ENCODE results near the gene C1orf122. TPM values are rescaled to one million over a fixed set of nuclear protein-coding genes. Genes with fewer than 3 reads are reported as not detected.

Gene C1orf122
- total and polyA plus RNA-seq, 2 of the 13 experiments (the other 11 are each of a cell fraction or from before 2014, with no cell fraction given) = 18.7 to 40.6 TPM

DNA sequence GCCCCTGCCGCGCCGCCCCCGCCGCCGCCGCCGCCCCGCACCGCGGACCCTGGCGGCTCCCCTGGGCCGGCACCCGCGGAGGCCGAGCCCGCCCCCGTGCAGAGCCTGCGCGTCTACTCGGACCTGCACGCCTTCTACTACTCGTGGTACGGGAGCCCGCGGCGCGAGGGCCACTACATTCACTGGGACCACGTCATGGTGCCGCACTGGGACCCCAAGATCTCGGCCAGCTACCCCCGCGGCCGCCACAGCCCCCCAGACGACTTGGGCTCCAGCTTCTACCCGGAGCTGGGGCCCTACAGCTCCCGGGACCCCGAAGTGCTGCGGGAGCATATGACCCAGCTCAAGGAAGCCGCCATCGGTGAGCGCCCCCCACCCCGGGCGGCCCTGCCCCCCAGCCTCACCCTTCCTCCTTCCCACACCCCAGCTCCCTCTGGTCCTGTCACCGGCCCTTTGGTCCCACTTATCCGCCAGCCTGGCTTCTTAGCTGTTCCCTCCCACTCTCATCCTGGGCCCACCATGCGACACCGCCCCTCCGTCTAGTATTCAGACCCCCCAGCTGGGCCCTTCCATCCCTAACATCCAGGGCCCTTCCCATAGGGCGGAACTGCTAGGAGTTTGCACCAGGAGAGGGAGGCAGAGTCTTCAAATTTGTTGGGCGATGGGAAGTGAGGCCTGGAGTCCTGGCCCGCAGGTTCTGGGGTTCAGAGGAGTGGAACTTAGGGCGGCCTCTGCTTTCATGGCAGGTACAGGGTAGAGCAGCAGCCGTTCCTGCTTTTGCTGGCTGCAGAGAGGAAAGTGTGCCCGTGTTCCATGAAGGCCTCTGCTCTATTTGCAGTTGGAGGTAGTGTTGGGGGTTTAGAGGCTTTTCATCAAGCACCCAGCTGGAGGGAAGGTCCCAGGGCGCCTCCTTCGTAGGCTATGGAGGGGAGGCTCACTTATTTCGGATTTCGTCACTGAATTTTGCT lies 12.9 kb upstream of the C1orf122 start (continued):
- TF ChIP-seq DZIP1 (CRISPR knock-in tag; IDR thresholded peaks at IDR 0.05) = no peak
- no peak for TF ChIP-seq ZNF7 (CRISPR knock-in tag; IDR thresholded peaks at IDR 0.05)
- TF ChIP-seq ZNF274 (CRISPR knock-in tag; IDR thresholded peaks at IDR 0.05) = peak; percentile 36; the same call in 1 of the 2 replicates
- no peak for TF ChIP-seq ZIK1 (CRISPR knock-in tag; IDR thresholded peaks at IDR 0.05; ENCODE audit: borderline replicate concordance, low read depth)
- no peak for TF ChIP-seq ZBTB25 (CRISPR knock-in tag; IDR thresholded peaks at IDR 0.05)
- TF ChIP-seq ZNF576 (CRISPR knock-in tag; IDR thresholded peaks at IDR 0.05) = no peak
- TF ChIP-seq ASH2L (IDR thresholded peaks at IDR 0.05; ENCODE audit: insufficient read length, low read depth, low read length) = no peak
- TF ChIP-seq, protein P1, sequence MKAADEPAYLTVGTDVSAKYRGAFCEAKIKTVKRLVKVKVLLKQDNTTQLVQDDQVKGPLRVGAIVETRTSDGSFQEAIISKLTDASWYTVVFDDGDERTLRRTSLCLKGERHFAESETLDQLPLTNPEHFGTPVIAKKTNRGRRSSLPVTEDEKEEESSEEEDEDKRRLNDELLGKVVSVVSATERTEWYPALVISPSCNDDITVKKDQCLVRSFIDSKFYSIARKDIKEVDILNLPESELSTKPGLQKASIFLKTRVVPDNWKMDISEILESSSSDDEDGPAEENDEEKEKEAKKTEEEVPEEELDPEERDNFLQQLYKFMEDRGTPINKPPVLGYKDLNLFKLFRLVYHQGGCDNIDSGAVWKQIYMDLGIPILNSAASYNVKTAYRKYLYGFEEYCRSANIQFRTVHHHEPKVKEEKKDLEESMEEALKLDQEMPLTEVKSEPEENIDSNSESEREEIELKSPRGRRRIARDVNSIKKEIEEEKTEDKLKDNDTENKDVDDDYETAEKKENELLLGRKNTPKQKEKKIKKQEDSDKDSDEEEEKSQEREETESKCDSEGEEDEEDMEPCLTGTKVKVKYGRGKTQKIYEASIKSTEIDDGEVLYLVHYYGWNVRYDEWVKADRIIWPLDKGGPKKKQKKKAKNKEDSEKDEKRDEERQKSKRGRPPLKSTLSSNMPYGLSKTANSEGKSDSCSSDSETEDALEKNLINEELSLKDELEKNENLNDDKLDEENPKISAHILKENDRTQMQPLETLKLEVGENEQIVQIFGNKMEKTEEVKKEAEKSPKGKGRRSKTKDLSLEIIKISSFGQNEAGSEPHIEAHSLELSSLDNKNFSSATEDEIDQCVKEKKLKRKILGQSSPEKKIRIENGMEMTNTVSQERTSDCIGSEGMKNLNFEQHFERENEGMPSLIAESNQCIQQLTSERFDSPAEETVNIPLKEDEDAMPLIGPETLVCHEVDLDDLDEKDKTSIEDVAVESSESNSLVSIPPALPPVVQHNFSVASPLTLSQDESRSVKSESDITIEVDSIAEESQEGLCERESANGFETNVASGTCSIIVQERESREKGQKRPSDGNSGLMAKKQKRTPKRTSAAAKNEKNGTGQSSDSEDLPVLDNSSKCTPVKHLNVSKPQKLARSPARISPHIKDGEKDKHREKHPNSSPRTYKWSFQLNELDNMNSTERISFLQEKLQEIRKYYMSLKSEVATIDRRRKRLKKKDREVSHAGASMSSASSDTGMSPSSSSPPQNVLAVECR (CRISPR knock-in tag; IDR thresholded peaks at IDR 0.05; ENCODE audit: borderline replicate concordance) = peak; percentile 10
- TF ChIP-seq KDM4B (CRISPR knock-in tag; IDR thresholded peaks at IDR 0.05) = no peak
- peak; percentile 45 for TF ChIP-seq ZFY (CRISPR knock-in tag; IDR thresholded peaks at IDR 0.05)
- TF ChIP-seq ZBTB8A (CRISPR knock-in tag; IDR thresholded peaks at IDR 0.05; ENCODE audit: borderline replicate concordance, low read depth) = no peak
- TF ChIP-seq ZNF597 (CRISPR knock-in tag; IDR thresholded peaks at IDR 0.05) = no peak
- no peak for TF ChIP-seq NFE2L2 (IDR thresholded peaks at IDR 0.05; ENCODE audit: low read length)
- no peak for TF ChIP-seq IKZF4 (CRISPR knock-in tag; IDR thresholded peaks at IDR 0.05; ENCODE audit: borderline replicate concordance, low read depth, not compliant biosample characterization)
